Panc1 (cell line): Measurements from ENCODE around the gene FANCI. TPM values are rescaled to one million over a fixed set of nuclear protein-coding genes. Genes with fewer than 3 reads are reported as not detected.

Experiments used
- ATAC-seq: fragments of 200-7000 bp; cut with Tn5 transposase; 2 replicates; pipeline ENCODE4 v1.9.1; 2020; ENCODE audit warnings: mild to moderate bottlenecking, moderate library complexity
- BruUV-seq: library from RNA; stranded (reverse); fragments of 400-500 nt; replicated peaks from 2 replicates; lab custom pipeline; 2021; lab: Mats Ljungman, UMichigan
- CTCF ChIA-PET: fragments of 300-600 bp; sonication (Branson Sonifier 250); formaldehyde crosslinking; loops from one replicate; lab custom pipeline; 2022; ENCODE audit warnings: antibody characterized with exemption; lab: Charles Lee
- POLR2A ChIA-PET: fragments of 300-600 bp; sonication (Branson Sonifier 250); formaldehyde crosslinking; loops from one replicate; lab custom pipeline; 2022; ENCODE audit warnings: antibody characterized with exemption; lab: Charles Lee
- DNase-seq: peaks from one replicate; pipeline ENCODE4 v3.0.0-alpha.2; 2010; ENCODE audit warnings: low read depth, low spot score
- H3K27ac ChIP-seq: 2 replicates; pipeline ENCODE4 v1.5.1; 2011; ENCODE audit warnings: mild to moderate bottlenecking, low read length, inconsistent platforms
- H3K27me3 ChIP-seq: fragments of 200-500 bp; sonication (Bioruptor generic); 2 replicates; pipeline ENCODE4 v1.6.0; 2014; ENCODE audit warnings: low read length, inconsistent platforms; ENCODE audit not compliant: control insufficient read depth, insufficient read depth
- H3K36me3 ChIP-seq: fragments of 200-500 bp; sonication (Bioruptor generic); 2 replicates; pipeline ENCODE4 v1.5.1; 2014; ENCODE audit warnings: inconsistent platforms, mild to moderate bottlenecking, low read length, moderate library complexity; ENCODE audit not compliant: control insufficient read depth, insufficient read depth
- H3K4me1 ChIP-seq: 2 replicates; pipeline ENCODE4 v1.5.1; 2011; ENCODE audit warnings: inconsistent platforms, mild to moderate bottlenecking, low read length, moderate library complexity; ENCODE audit not compliant: control insufficient read depth, insufficient read depth
- H3K4me3 ChIP-seq, 2 experiments: 2 replicates each; pipeline ENCODE4 v1.5.1; 2011 to 2012; ENCODE audit warnings: low read depth in 2 of 2, low read length in 2 of 2, mild to moderate bottlenecking in 2 of 2, inconsistent platforms in 1 of 2, moderate library complexity in 1 of 2
- H3K9me3 ChIP-seq: fragments of 200-500 bp; sonication (Bioruptor generic); 2 replicates; pipeline ENCODE4 v1.5.1; 2014; ENCODE audit warnings: low read depth, mild to moderate bottlenecking, inconsistent platforms, low read length, moderate library complexity; ENCODE audit not compliant: control insufficient read depth, insufficient read depth
- POLR2AphosphoS5 ChIP-seq: IDR thresholded peaks from 2 replicates; pipeline ENCODE4 v1.6.1; 2012; ENCODE audit warnings: mild to moderate bottlenecking, low read depth, low read length, moderate library complexity
- SIN3A ChIP-seq: IDR thresholded peaks from 2 replicates; pipeline ENCODE4 v1.6.1; 2012; ENCODE audit warnings: low read depth, mild to moderate bottlenecking, low read length, moderate library complexity, borderline replicate concordance; ENCODE audit not compliant: insufficient read depth
- TCF7L2 ChIP-seq: IDR thresholded peaks from 2 replicates; pipeline ENCODE4 v1.6.1; 2011; ENCODE audit warnings: mild to moderate bottlenecking, low read depth, low read length, inconsistent platforms
- in situ Hi-C: cut with HindIII; loops from 2 replicates; pipeline ENCODE4 v1.10.0; 2016; ENCODE audit warnings: low sequenced_read_pairs, low pct_unique_long_range_greater_than_20kb
- intact Hi-C: fragments of 100-400 bp; cut with micrococcal nuclease; formaldehyde crosslinking; loops from one replicate; pipeline ENCODE4 v1.10.0; 2022; ENCODE audit not compliant: unreplicated experiment
- total RNA-seq: library from RNA; stranded (reverse); gene quantifications from one replicate; pipeline ENCODE4 v1.2.1, GENCODE V29; 2021; ENCODE audit not compliant: unreplicated experiment
- TF ChIP-seq, protein P1 (sequence below): fragments of 450-650 bp; IDR thresholded peaks from 2 replicates; pipeline ENCODE4 v1.5.1; 2017; ENCODE audit warnings: mild to moderate bottlenecking
- TF ChIP-seq, protein P2 (sequence below), 2 experiments: IDR thresholded peaks; 2 replicates each; pipeline ENCODE4 v1.6.1; 2011 to 2012; ENCODE audit warnings: low read depth in 2 of 2, control low read depth in 1 of 2, low read length in 1 of 2, mild to moderate bottlenecking in 1 of 2, moderate library complexity in 1 of 2; ENCODE audit not compliant: insufficient read depth in 1 of 2

Gene FANCI
- total RNA-seq, 1 experiment from 2014 or later: 96.2 TPM

DNA sequence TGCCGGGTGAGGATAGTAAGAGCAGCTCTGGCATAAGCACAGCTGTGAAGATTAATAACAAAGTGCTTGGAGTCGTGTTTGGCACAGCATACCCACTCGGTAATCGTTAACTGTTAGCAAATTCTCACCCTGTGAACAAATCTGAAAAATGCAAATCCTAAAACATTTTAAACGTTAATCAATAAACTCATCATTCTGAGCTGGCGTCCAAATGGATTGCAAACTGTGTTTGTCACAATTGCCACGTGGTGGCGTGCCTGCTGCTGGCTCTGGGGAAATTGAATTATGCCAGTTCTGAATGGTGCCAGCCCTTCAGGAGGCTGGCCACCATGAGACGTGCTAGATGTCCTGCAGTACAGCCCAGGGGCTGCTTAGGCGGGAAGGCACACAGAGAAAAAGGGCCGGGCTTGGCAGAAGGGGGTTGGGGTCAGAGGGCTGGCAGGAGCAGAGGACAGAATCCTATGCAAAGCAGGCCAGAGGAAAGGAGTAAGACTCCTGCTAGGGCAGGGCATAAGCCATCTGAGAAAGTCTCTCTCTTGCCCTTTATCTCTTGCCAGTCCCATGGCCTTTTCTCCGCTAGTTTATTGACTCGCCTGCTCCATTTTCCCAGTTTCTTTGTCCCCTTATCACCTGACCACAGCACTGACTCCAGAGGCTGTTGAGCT, 113.0 kb downstream of the FANCI start:
- intact Hi-C loops: no loop called here
- CTCF ChIA-PET: interaction anchor here (0.6 to 2.0 kb wide), 11 partner anchors 8 to 657 kb away, joined by 3 to 10 read pairs (median 5); partner anchors contain the start of gene POLG
- no peak overlapping the region for H3K27ac ChIP-seq
- no peaks in the 10 kb centered on the region for H3K36me3 ChIP-seq
- TF ChIP-seq, protein P1, sequence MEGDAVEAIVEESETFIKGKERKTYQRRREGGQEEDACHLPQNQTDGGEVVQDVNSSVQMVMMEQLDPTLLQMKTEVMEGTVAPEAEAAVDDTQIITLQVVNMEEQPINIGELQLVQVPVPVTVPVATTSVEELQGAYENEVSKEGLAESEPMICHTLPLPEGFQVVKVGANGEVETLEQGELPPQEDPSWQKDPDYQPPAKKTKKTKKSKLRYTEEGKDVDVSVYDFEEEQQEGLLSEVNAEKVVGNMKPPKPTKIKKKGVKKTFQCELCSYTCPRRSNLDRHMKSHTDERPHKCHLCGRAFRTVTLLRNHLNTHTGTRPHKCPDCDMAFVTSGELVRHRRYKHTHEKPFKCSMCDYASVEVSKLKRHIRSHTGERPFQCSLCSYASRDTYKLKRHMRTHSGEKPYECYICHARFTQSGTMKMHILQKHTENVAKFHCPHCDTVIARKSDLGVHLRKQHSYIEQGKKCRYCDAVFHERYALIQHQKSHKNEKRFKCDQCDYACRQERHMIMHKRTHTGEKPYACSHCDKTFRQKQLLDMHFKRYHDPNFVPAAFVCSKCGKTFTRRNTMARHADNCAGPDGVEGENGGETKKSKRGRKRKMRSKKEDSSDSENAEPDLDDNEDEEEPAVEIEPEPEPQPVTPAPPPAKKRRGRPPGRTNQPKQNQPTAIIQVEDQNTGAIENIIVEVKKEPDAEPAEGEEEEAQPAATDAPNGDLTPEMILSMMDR: peak; percentile 86
- TF ChIP-seq POLR2AphosphoS5: no peak
- TF ChIP-seq, protein P2, sequence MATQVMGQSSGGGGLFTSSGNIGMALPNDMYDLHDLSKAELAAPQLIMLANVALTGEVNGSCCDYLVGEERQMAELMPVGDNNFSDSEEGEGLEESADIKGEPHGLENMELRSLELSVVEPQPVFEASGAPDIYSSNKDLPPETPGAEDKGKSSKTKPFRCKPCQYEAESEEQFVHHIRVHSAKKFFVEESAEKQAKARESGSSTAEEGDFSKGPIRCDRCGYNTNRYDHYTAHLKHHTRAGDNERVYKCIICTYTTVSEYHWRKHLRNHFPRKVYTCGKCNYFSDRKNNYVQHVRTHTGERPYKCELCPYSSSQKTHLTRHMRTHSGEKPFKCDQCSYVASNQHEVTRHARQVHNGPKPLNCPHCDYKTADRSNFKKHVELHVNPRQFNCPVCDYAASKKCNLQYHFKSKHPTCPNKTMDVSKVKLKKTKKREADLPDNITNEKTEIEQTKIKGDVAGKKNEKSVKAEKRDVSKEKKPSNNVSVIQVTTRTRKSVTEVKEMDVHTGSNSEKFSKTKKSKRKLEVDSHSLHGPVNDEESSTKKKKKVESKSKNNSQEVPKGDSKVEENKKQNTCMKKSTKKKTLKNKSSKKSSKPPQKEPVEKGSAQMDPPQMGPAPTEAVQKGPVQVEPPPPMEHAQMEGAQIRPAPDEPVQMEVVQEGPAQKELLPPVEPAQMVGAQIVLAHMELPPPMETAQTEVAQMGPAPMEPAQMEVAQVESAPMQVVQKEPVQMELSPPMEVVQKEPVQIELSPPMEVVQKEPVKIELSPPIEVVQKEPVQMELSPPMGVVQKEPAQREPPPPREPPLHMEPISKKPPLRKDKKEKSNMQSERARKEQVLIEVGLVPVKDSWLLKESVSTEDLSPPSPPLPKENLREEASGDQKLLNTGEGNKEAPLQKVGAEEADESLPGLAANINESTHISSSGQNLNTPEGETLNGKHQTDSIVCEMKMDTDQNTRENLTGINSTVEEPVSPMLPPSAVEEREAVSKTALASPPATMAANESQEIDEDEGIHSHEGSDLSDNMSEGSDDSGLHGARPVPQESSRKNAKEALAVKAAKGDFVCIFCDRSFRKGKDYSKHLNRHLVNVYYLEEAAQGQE (IDR thresholded peaks at IDR 0.05; ENCODE audit: insufficient read depth in 1 of 2, low read depth in 2 of 2, low read length in 1 of 2): no peak
- POLR2A ChIA-PET: no interaction called here
- H3K27me3 ChIP-seq: peaks cover 26% of the 10 kb centered on the region
- DNase-seq (no peak), ATAC-seq (peak; percentile 30)
- no peak overlapping the region for H3K4me3 ChIP-seq
- in situ Hi-C loops: no loop called here
- H3K9me3 ChIP-seq: no peaks in the 10 kb centered on the region
- H3K4me1 ChIP-seq: peaks cover 2% of the 10 kb centered on the region; the same call in 1 of the 2 replicates
- BruUV-seq: no TSS peak

DNA sequence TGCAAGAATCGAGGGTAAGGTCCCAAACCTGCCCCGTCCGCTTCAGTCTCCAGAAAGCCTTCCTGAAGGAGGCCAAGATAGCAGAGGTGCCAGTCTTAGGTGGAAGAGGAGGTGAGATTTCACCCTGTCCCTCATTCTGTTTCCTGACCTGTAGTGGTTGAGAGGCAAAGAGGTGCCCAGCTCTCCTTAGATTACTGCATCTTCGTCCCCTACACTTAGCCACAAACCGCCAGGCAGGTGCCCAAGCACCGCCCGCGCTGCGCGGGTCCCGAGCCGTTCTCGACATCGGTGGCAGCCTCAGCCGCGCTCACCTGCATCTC, 114.6 kb downstream of the FANCI start:
- TF ChIP-seq, protein P1: no peak
- no peak for TF ChIP-seq TCF7L2
- TF ChIP-seq POLR2AphosphoS5: no peak
- no peak for TF ChIP-seq SIN3A
- TF ChIP-seq, protein P2 (IDR thresholded peaks at IDR 0.05; ENCODE audit: insufficient read depth in 1 of 2, low read depth in 2 of 2, low read length in 1 of 2): no peak
- in situ Hi-C loops: no loop called here
- H3K4me3 ChIP-seq: peak overlapping the region; percentile 44 to 55
- H3K9me3 ChIP-seq: no peaks in the 10 kb centered on the region
- intact Hi-C loops: loop anchor here (2.0 kb wide), 1 partner anchor 114 kb away; no protein-coding TSS in a partner anchor
- no peak for DNase-seq
- H3K36me3 ChIP-seq: no peaks in the 10 kb centered on the region
- peaks cover 26% of the 10 kb centered on the region for H3K27me3 ChIP-seq
- POLR2A ChIA-PET: no interaction called here
- no TSS peak for BruUV-seq
- H3K4me1 ChIP-seq: peaks cover 2% of the 10 kb centered on the region; the same call in 1 of the 2 replicates
- peak; percentile 18 for ATAC-seq
- no peak overlapping the region for H3K27ac ChIP-seq
- CTCF ChIA-PET: interaction anchor here (0.7 to 2.5 kb wide), 18 partner anchors 10 to 287 kb away, joined by 3 to 29 read pairs (median 3); no protein-coding TSS in a partner anchor
